Measurements from ENCODE around the gene OR2L3. TPM values are rescaled to one million over a fixed set of nuclear protein-coding genes. Genes with fewer than 3 reads are reported as not detected.

The OR2L3 gene
- total RNA-seq = 0.11 and 0.12 TPM in 2 replicates

GRCh38 chr1:248046536-248046935, at the start of gene OR2L3:
Gene OR2L3 (plus strand): TSS chr1:248046836. CDS start chr1:248060682, 13,846 bp downstream.

DNA sequence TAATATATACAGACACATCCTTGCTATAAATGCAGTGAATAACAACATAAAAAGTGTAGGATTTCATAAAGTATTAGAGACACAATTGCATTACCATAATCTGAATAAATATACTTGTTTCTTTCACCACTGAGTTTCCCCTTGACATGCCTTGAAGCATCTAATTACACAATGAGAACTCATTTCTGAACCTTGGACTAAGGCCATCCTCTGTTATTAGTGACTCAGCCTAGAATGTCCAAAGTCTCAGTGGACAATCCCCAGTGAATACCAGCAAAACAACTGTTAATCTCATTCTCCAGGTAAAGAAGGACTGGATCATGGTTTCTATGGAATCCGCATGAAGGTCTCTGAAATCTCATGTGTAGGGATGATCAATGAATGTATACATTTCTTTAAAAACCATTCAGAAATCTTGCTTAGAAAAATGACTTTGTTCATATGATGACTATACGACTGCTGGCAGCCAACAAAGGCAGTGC, 33.4 kb upstream of the OR2L3 start, which contains the start of gene OR2L5:
Gene OR2L5, plus strand, starts transcription at position 432 of the 482 bp plus-strand sequence. CDS start 8,288 bp downstream, outside the sequence.

DNA sequence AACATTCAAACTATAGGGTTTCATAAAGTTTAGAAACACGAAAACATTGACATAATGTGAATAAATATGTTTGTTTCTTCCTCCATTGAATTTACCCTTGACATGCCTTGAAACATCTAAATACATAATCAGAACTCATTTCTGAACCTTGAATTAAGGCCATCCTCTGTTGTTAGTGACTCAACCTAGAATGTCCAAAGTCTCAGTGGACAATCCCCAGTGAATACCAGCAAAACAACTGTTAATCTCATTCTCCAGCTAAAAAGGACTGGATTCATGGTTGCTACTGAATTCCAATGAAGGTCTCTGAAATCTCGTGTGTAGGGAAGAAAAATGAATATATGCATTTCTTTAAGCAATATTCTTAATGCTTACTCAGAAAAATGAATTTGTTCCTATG, 16.9 kb upstream of the OR2L3 start, which contains the start of gene OR2L2:
Gene OR2L2, plus strand, starts transcription at position 301 of the 400 bp plus-strand sequence. CDS start 8,198 bp downstream, outside the sequence.

DNA sequence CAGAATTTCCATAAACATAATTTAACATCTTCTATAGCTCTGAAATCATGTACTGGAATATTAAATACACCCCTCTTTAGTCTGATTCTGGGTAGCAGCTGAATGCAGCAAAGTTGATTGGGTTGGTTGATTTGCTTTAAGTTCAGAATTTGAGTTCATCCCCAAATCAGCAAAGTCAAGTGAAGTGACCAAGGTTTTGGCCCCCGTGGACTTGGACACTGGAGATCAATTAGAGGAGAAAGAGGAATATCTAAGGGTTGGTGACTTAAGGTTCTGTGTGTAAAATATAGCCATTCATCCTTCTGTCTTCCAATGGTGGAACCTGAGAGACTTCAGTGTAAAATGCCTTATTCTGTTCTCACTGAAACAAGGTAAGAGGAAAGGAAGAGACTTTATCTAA, 48.2 kb downstream of the OR2L3 start, which contains the start of gene OR2L13:
Gene OR2L13, plus strand, starts transcription at position 301 of the 400 bp plus-strand sequence. CDS start 4,192 bp downstream, outside the sequence.

Other genes with a start within 250 kb of the OR2L3 start
- not detected in 2 replicates for gene OR14A16, start 222.7 kb upstream of the OR2L3 start, total RNA-seq
- not detected in 2 replicates for gene OR11L1, start 204.9 kb upstream of the OR2L3 start, total RNA-seq
- 0.37 and 0.66 TPM in 2 replicates for gene TRIM58, start 189.6 kb upstream of the OR2L3 start, total RNA-seq
- not detected in 2 replicates for gene OR2W3, start 151.2 kb upstream of the OR2L3 start, total RNA-seq
- gene OR2T8, start 126.6 kb upstream of the OR2L3 start, total RNA-seq = not detected in 2 replicates
- not detected in 2 replicates for gene OR2AJ1, start 121.9 kb upstream of the OR2L3 start, total RNA-seq
- 0.25 TPM in 1 of 2 replicates, not detected in the other for gene OR2L8, start 98.0 kb upstream of the OR2L3 start, total RNA-seq
- gene OR2AK2, start 81.6 kb upstream of the OR2L3 start, total RNA-seq = 0.25 TPM in 1 of 2 replicates, not detected in the other
- gene OR2L5, start 33.2 kb upstream of the OR2L3 start, total RNA-seq = under 0.01 and 0.12 TPM in 2 replicates
- gene OR2L2, start 16.8 kb upstream of the OR2L3 start, total RNA-seq = under 0.01 TPM in 1 of 2 replicates, not detected in the other
- gene OR2L13, start 48.3 kb downstream of the OR2L3 start, total RNA-seq = not detected in 2 replicates
- not detected in 2 replicates for gene OR2M5, start 98.3 kb downstream of the OR2L3 start, total RNA-seq
- not detected in 2 replicates for gene OR2M2, start 128.0 kb downstream of the OR2L3 start, total RNA-seq
- not detected in 2 replicates for gene OR2M3, start 150.4 kb downstream of the OR2L3 start, total RNA-seq
- not detected in 2 replicates for gene OR2M4, start 184.6 kb downstream of the OR2L3 start, total RNA-seq
- gene OR2T33, start 231.1 kb downstream of the OR2L3 start, total RNA-seq = not detected in 2 replicates

Data from uterine smooth muscle cell (primary cell).